Epithelial cell of proximal tubule (primary cell): ENCODE measurements around the gene CNN1. TPM values are rescaled to one million over a fixed set of nuclear protein-coding genes. Genes with fewer than 3 reads are reported as not detected.

Source experiments
- DNase-seq: peaks from one replicate; pipeline ENCODE4 v3.0.0-alpha.2; 2011; ENCODE audit warnings: low read depth
- H3K4me3 ChIP-seq: 2 replicates; pipeline ENCODE4 v1.5.1; 2011; ENCODE audit warnings: low read depth, mild to moderate bottlenecking, low read length
- CTCF ChIP-seq: conservative IDR thresholded peaks from 2 replicates; pipeline ENCODE4 v1.5.1; 2012; ENCODE audit warnings: low read depth, mild to moderate bottlenecking, low read length
- total RNA-seq: library from RNA; depleted of rRNA; stranded (reverse); fragments of >200 nt; gene quantifications from 2 replicates; pipeline ENCODE4 v1.2.3, GENCODE V29; 2015

CNN1 gene
- total RNA-seq, 1 donor from 2014 or later: 16.1 TPM

- H3K4me3 ChIP-seq: no peak overlapping the region
- no peak for TF ChIP-seq CTCF
Measured at GRCh38 chr19:11547929-11548700, 9.5 kb downstream of the CNN1 start.

GRCh38 chr19:11549386-11549953, 10.8 kb downstream of the CNN1 start:
- TF ChIP-seq CTCF: no peak
- no peak for DNase-seq
- H3K4me3 ChIP-seq: no peak overlapping the region

More at GRCh38 chr19:11547929-11548700, 9.5 kb downstream of the CNN1 start:
- DNase-seq: no peak

DNA sequence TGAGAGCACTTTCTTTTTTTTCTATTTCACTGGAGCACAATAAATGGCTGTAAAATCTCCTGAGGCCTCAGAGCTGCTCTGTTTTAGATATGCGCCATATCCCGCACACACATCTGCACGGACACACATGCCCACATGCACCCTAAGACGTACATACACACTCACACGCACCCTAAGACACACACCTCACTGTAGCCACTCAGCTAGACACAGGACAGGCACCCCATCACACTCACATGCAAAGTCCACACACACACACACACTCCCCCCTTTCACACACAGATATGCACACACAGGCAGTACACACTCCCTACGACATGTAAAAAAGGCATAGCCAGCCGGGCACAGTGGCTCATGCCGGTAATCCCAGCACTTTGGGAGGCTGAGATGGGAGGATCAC, 11.6 kb downstream of the CNN1 start:
- H3K4me3 ChIP-seq: no peak overlapping the region
- TF ChIP-seq CTCF: no peak
- DNase-seq: no peak

- DNase-seq: no peak
- no peak overlapping the region for H3K4me3 ChIP-seq
- TF ChIP-seq CTCF: peak; percentile 47
Measured at GRCh38 chr19:11551603-11552235, 13.1 kb downstream of the CNN1 start.

DNA sequence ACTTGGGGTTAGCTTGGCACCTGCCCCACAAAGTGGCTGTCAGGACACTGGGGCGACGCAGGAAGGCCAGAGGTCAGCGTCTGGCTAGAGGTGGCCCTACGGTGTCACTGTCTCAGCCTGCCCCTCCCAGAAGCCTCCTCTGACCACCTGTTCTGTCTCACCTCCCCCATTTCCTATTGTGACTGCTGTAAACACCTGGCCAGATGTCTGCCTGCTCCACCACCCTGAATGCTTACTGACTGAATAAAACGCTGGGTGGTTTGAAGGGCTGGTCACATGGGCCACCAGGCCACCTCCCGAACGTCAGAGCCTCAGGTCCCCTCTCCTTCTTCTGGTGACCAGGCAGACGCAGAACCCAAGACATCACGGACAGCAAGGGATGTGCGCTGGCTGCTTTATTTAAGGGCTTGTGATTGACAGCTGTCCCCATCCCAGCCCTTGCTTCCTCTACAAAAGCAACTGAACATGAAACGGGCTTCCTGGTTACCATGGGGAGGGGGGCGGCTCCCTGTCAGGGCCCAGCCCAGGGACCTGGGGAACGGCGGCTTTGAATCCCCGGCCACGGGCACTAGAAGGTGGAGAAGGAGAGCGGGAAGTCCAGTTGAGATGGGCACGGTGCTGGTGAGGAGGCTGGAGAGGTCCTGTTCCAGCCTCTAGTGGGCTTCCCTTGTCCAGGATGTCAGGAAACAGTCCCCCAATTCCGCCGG, 14.2 kb downstream of the CNN1 start:
- no peak for TF ChIP-seq CTCF
- no peak for DNase-seq
- no peak overlapping the region for H3K4me3 ChIP-seq

DNA sequence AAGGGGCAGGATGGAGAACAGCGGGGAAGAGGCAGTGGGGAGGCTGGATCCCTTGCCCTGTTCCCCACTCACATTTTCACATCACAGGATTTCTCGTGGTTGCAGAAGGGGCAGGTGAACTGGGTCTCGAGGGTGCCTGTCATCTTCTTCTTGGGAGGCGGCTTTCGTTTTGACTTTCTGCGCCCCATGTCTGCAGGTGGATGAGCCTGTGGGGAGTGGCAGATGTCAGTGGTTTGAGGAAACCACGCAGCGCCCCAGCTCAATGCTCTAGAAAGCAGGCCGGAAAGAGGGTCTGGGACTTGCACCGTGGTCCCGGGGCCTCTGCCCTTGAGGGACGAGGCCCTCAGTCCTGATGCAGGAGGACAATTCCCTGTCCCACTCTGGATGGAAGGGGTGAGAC, 15.5 kb downstream of the CNN1 start:
- H3K4me3 ChIP-seq: no peak overlapping the region
- DNase-seq: no peak

More for the DNA sequence above, 15.5 kb downstream of the CNN1 start:
- TF ChIP-seq CTCF: no peak
